PFSK-1 (cell line): Measurements from ENCODE around the gene KIF3A.

ENCODE experiments used
- POLR2AphosphoS5 ChIP-seq: IDR thresholded peaks from 2 replicates; pipeline ENCODE4 v1.6.1; 2012; ENCODE audit warnings: low read depth, mild to moderate bottlenecking, control low read depth, low read length, moderate library complexity
- TF ChIP-seq, protein P1 (sequence below), 2 experiments: IDR thresholded peaks; 2 replicates each; pipeline versions ENCODE4 v1.6.1 to v1.8.0; 2011 to 2012; ENCODE audit warnings: low read depth in 2 of 2, low read length in 2 of 2, control low read depth in 1 of 2, inconsistent platforms in 1 of 2, mild to moderate bottlenecking in 1 of 2, moderate library complexity in 1 of 2; ENCODE audit not compliant: insufficient read depth in 1 of 2

DNA sequence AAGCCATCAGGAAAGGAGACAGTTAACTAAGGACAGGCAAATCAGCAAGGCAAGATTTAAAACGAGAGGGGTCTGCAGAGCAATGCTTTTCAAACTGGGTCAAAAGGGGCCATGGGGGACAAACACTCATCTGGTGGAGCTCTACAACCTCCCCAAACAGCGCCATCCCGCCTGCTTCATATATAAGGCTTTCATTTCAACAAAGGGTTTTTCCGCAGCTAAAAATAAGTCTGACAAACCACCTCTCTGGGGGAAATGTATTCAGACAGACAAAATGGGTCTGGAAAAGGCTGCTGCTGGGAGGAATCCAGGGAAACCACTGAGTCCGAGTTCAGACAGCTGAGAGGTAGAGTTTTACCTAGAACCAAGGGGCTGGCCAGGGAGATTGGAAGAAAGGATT lies 48.0 kb upstream of the KIF3A start:
- TF ChIP-seq, protein P1, sequence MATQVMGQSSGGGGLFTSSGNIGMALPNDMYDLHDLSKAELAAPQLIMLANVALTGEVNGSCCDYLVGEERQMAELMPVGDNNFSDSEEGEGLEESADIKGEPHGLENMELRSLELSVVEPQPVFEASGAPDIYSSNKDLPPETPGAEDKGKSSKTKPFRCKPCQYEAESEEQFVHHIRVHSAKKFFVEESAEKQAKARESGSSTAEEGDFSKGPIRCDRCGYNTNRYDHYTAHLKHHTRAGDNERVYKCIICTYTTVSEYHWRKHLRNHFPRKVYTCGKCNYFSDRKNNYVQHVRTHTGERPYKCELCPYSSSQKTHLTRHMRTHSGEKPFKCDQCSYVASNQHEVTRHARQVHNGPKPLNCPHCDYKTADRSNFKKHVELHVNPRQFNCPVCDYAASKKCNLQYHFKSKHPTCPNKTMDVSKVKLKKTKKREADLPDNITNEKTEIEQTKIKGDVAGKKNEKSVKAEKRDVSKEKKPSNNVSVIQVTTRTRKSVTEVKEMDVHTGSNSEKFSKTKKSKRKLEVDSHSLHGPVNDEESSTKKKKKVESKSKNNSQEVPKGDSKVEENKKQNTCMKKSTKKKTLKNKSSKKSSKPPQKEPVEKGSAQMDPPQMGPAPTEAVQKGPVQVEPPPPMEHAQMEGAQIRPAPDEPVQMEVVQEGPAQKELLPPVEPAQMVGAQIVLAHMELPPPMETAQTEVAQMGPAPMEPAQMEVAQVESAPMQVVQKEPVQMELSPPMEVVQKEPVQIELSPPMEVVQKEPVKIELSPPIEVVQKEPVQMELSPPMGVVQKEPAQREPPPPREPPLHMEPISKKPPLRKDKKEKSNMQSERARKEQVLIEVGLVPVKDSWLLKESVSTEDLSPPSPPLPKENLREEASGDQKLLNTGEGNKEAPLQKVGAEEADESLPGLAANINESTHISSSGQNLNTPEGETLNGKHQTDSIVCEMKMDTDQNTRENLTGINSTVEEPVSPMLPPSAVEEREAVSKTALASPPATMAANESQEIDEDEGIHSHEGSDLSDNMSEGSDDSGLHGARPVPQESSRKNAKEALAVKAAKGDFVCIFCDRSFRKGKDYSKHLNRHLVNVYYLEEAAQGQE (IDR thresholded peaks at IDR 0.05; ENCODE audit: insufficient read depth in 1 of 2, low read depth in 2 of 2, low read length in 2 of 2), result no peak
- TF ChIP-seq POLR2AphosphoS5, result no peak
